ENCODE results near the gene GNL3L. TPM values are rescaled to one million over a fixed set of nuclear protein-coding genes. Genes with fewer than 3 reads are reported as not detected.

GNL3L gene, protein sequence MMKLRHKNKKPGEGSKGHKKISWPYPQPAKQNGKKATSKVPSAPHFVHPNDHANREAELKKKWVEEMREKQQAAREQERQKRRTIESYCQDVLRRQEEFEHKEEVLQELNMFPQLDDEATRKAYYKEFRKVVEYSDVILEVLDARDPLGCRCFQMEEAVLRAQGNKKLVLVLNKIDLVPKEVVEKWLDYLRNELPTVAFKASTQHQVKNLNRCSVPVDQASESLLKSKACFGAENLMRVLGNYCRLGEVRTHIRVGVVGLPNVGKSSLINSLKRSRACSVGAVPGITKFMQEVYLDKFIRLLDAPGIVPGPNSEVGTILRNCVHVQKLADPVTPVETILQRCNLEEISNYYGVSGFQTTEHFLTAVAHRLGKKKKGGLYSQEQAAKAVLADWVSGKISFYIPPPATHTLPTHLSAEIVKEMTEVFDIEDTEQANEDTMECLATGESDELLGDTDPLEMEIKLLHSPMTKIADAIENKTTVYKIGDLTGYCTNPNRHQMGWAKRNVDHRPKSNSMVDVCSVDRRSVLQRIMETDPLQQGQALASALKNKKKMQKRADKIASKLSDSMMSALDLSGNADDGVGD
- total RNA-seq = 67.7 and 74.5 TPM in 2 replicates

DNA sequence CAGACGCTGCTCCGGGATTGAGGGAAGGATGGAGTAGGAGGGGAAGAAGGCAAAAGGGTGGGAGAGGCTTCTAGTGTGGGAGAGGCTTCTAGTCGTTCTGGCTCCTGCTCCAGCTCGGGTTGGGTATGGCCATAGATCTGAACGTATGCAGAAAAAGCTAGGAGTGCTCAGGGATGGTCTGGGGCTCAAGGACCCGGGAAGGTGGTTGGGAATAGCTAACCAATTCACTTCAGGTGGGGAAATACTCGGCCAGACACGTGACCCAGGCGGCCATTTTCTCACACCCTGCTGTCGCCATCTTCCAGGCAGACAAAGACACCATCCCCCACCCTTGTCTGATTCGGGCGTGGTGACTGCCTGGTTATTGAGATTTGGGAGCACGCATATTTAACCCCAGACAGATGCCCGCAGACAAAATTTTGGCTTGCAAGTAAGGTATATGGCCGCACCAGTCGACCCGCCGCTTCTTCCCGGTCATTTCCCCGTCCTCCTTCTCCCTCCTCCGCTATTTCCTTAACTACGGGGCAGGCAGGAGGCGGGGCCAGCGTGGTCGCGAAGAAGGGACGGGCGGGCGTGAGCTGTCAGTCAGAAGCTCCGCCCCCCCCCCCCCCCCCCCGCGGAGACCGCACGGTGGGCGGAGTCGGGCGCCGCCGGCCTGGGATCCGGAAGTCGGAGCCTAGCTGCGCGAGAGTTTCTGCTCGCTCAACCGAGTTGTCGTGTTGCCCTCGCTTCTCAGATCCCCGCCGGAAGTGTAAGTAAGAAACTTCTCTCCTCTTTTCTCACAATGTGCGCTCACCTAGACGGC lies at the start of gene GNL3L:
GNL3L (plus strand) TSS at position 668 of the 805 bp plus-strand sequence. CDS start 2,348 bp downstream, outside the sequence.

DNA sequence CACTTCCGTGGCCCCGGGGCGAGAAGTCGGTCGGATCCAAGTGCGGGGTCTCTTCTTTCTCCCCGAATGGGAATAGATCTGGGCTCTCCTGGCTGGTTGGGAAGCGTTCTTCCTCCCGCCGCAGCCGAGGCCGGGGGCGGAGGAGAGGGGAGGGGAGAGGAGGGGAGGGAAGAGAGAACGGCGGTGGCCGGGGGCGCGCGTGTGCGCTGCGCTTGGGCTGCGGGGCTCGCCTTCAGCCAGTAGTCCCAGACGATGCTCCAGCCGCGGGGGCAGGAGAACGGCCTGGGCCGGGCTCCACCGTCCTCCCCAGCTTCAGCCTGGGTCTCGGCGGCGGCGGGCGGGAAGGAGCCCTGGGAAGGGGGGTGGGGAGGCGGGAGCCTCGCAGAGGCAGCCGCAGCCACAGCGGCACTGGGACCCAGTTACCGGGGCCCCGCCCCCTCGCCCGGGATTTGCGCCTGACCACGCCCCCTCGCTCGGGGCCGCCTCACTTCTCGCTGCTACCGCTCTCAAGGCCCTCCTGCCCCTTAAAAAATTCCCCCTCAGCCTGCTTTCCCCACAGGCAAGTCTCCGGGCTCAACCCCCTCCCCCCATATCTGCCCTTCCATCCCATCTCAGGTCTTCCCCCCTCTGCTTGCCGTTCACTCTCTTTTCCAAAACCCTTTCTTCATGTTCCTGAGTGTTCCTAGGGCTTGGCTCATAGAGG lies 34.1 kb upstream of the GNL3L start, which contains the start of gene FGD1:
FGD1 (minus strand) TSS at position 421 of the 703 bp plus-strand sequence. CDS start 802 bp downstream, outside the sequence.

Other genes starting within 250 kb of the GNL3L start
- gene WNK3, start 172.2 kb upstream of the GNL3L start, total RNA-seq = 1.2 and 1.3 TPM in 2 replicates
- gene TSR2, start 89.8 kb upstream of the GNL3L start, total RNA-seq = 14.3 and 15.8 TPM in 2 replicates
- 6.9 and 8.3 TPM in 2 replicates for gene FGD1, start 34.0 kb upstream of the GNL3L start, total RNA-seq